Thyroid gland (tissue), 4 donors: ENCODE results near the gene SLC17A1.

Experiments
- CTCF ChIP-seq, 6 experiments: fragments of 200-600 bp in 3 of 6; fragments of 450-650 bp in 3 of 6; sonication (generic) in 3 of 6; IDR thresholded peaks; one replicate each; pipeline ENCODE4 v1.5.1; 2016 to 2019; ENCODE audit warnings: antibody characterized with exemption in 6 of 6, mild to moderate bottlenecking in 2 of 6, inconsistent platforms in 1 of 6, moderate library complexity in 1 of 6
- POLR2A ChIP-seq, 2 donors: fragments of 450-650 bp; IDR thresholded peaks; one replicate each; pipeline ENCODE4 v1.6.1; 2017; ENCODE audit warnings: antibody characterized with exemption in 2 of 2, mild to moderate bottlenecking in 2 of 2, moderate library complexity in 1 of 2

GRCh38 chr6:25832307-25832662, 433 bp upstream of the SLC17A1 start:
- no peak for TF ChIP-seq CTCF (IDR thresholded peaks at IDR 0.05)
- TF ChIP-seq POLR2A (IDR thresholded peaks at IDR 0.05): no peak
